Measurements from ENCODE around the gene ARRDC5. TPM values are rescaled to one million over a fixed set of nuclear protein-coding genes. Genes with fewer than 3 reads are reported as not detected.

ARRDC5 gene
- total RNA-seq, 1 experiment from 2014 or later, result not detected

DNA sequence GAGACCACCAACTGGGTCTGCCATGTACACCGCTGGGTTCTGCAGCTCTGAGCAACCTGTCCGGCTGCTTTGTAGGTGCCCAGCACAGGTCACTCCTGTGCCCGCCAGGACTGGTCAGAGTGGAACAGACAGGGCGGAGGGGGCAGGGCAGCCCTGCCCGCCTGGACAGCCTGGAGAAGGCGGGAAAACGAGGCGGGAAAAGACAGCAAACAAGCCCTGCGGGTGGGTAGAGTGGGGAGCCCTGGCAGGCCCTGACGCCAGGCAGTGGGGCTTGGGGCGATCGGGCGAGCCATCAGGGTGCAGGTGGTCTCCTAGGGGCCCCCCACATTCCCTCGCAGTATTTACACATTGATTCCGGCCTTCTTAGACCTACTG, 6.1 kb upstream of the ARRDC5 start:
- peak overlapping the region; percentile 73 for H3K14ac ChIP-seq (ENCODE audit: insufficient read depth, low read length)
- no peaks in the 10 kb centered on the region; a peak in 1 of 5 replicates for H3K9me3 Mint-ChIP-seq
- H2BK15ac ChIP-seq (ENCODE audit: low read depth, low read length), result no peak overlapping the region
- no peaks in the 10 kb centered on the region for H3K27me3 ChIP-seq (ENCODE audit: insufficient read depth, low read length)
- peaks cover 30% of the 10 kb centered on the region for H3K27me3 Mint-ChIP-seq (ENCODE audit: low read depth)
- peaks cover 7% of the 10 kb centered on the region for H3K23me2 ChIP-seq (ENCODE audit: insufficient read length, low read depth, low read length, poor library complexity, severe bottlenecking)
- H3K9me3 ChIP-seq (ENCODE audit: control insufficient read depth, low read depth, low read length), result no peaks in the 10 kb centered on the region
- H3K9ac ChIP-seq (ENCODE audit: extremely low read depth, insufficient read length, low read length), result no peak overlapping the region
- peak overlapping the region; percentile 52 to 79 for H3K4me3 Mint-ChIP-seq
- no peak overlapping the region for H2BK12ac ChIP-seq (ENCODE audit: insufficient read length, low read depth, low read length)
- no peak overlapping the region for H4K5ac ChIP-seq (ENCODE audit: insufficient read length, low read depth, low read length)
- no CpG with 5 or more reads among the region's 15 CpGs for WGBS (ENCODE audit: extremely low coverage, insufficient read length, low lambda C conversion rate)
- H3K27ac Mint-ChIP-seq, result no peak overlapping the region
- no peak overlapping the region for H3K4me2 ChIP-seq (ENCODE audit: insufficient read depth, insufficient read length, low read length)
- no peak overlapping the region for H3K23ac ChIP-seq (ENCODE audit: insufficient read length, low read depth, low read length)
- no peak overlapping the region for H3T11ph ChIP-seq (ENCODE audit: low read length)
- no peak overlapping the region for H4K8ac ChIP-seq (replicated peaks; ENCODE audit: insufficient read length, low read depth, low read length)
- no peaks in the 10 kb centered on the region; the same call in 1 of the 2 replicates for H3K4me1 ChIP-seq (ENCODE audit: insufficient read depth, low read length)
- peaks cover 9% of the 10 kb centered on the region; the same call in 1 of the 2 replicates for H3K79me2 ChIP-seq (ENCODE audit: insufficient read depth, low read length)
- H4K20me1 ChIP-seq (ENCODE audit: control insufficient read depth, insufficient read depth, insufficient read length), result no peaks in the 10 kb centered on the region
- no peak overlapping the region for H4K91ac ChIP-seq (ENCODE audit: insufficient read length, low read depth, low read length)
- no peak overlapping the region for H3K4ac ChIP-seq (ENCODE audit: low read depth, low read length)
- TF ChIP-seq, protein P1, sequence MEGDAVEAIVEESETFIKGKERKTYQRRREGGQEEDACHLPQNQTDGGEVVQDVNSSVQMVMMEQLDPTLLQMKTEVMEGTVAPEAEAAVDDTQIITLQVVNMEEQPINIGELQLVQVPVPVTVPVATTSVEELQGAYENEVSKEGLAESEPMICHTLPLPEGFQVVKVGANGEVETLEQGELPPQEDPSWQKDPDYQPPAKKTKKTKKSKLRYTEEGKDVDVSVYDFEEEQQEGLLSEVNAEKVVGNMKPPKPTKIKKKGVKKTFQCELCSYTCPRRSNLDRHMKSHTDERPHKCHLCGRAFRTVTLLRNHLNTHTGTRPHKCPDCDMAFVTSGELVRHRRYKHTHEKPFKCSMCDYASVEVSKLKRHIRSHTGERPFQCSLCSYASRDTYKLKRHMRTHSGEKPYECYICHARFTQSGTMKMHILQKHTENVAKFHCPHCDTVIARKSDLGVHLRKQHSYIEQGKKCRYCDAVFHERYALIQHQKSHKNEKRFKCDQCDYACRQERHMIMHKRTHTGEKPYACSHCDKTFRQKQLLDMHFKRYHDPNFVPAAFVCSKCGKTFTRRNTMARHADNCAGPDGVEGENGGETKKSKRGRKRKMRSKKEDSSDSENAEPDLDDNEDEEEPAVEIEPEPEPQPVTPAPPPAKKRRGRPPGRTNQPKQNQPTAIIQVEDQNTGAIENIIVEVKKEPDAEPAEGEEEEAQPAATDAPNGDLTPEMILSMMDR (conservative IDR thresholded peaks at IDR 0.05), result no peak
- H3K4me1 Mint-ChIP-seq, result peaks cover 25 to 26% of the 10 kb centered on the region in 2 experiments
- H2AFZ ChIP-seq (ENCODE audit: low read length), result no peak overlapping the region
- no peak overlapping the region for H3K27ac ChIP-seq (ENCODE audit: insufficient read length, low read depth, low read length)
- H2AK5ac ChIP-seq (ENCODE audit: insufficient read length, low read length), result no peak overlapping the region
- H2BK120ac ChIP-seq (ENCODE audit: low read depth, low read length, poor library complexity, severe bottlenecking), result no peak overlapping the region
- peaks cover 3 to 34% (median 25%) of the 10 kb centered on the region in 3 experiments; a peak in 6 of 7 replicates for H3K36me3 Mint-ChIP-seq (ENCODE audit: insufficient read depth in 1 of 3, low read depth in 3 of 3)
- H3K56ac ChIP-seq (ENCODE audit: insufficient read length, low read depth, low read length), result no peak overlapping the region
- no peak overlapping the region for H2BK20ac ChIP-seq (ENCODE audit: low read depth, low read length, poor library complexity, severe bottlenecking)
- DNase-seq, result no peak
- H3K18ac ChIP-seq (ENCODE audit: insufficient read length, low read depth, low read length), result no peak overlapping the region
- no peaks in the 10 kb centered on the region for H3K79me1 ChIP-seq (ENCODE audit: insufficient read depth, low read depth, low read length, poor library complexity, severe bottlenecking)
- H2BK5ac ChIP-seq (ENCODE audit: insufficient read length, low read length), result no peak overlapping the region

All from H9 (cell line).